ENCODE measurements around the gene OR52K1.
"Not testable (repeated sequence)": the region's sequence is repeated elsewhere in the genome, so short reads cannot be mapped to it uniquely, and the experiment has no call there.

The OR52K1 gene

DNA sequence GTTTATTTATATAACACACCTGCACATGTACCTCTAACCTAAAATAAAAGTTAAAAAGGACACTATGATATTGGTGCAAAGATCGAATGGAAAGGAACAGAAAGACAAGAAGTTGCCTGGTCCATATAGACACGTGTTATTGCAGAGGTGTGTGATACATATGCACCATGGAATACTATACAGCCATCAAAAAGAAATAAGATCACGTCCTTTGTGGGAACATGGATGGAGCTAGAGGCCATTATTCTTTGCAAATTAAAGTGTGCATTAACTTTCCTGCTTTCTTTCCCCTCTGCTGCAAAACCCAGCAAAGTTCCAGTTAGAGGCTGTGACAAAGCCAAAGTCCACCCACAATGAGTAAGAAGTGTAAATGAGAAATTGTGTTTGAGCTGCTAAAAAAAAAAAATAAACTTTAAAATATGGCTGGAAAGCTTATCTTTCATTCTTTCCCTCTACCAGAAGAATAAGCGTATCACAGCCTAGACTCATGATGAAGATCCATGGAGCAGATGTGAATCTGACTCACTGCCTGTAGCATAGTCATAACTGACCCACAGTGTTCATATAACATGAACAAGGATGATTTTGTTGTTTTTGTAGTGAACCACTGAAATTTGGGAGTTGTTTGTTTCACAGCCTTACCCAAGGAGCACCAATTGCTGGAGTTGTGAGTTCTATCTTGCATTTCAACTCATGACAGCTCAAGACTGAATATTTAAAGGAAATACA, 9.6 kb downstream of the OR52K1 start:
- DNase-seq (ENCODE audit: low spot score), result no peak

DNA sequence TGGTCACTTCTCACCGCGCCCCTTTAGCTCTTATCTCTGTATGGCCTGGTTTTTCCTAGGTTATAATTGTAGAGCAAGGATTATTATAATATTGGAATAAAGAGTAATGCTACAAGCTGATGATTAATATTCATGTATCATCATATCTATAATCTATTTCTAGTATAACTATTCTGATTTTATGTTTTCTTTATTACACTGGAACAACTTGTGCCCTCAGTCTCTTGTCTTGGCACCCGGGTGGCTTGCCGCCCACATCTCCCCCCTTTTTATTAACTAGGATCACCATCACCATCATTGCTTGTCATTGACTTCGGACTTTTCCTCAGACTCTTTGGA, 11.0 kb downstream of the OR52K1 start:
- DNase-seq (ENCODE audit: low spot score), result no peak

DNA sequence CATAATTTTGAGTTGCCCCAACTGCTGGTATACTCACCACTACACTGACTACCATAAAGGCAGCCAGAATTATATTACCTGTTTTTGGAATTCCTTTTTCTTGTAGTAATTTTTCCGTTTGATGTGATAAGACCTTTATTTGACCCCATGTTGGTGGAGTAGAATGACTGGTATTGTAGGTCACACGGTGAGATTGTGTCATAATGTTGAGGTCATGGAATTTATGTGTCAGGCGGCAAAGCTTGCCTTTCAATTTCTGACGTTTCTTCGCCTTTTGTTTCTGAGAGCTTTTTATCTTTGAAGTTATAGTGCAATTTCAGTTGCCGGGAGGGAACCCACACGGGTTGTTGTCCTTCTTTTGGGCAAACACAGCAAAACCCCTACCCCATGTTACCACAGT, 13.0 kb downstream of the OR52K1 start:
- DNase-seq (ENCODE audit: low spot score), result no peak

DNA sequence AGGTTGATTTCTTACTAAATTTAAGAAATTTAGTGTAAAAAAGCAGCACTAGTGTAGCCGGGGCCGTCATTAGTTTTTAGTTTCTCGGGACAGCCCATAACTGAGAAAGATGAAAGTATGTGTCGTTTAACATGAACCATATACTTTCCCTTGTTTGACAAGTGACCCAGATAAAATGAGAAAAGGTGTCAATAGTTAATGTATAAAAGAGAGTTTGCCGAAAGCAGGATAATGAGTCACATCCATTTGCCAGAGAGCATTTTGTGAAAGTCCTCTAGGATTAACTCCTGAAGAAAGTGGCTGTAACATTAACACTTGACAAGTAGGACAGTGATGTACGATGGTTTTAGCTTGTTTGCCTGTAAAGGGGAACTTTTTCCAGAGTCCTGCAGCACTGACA, 13.5 kb downstream of the OR52K1 start:
- DNase-seq (ENCODE audit: low spot score), result no peak

DNA sequence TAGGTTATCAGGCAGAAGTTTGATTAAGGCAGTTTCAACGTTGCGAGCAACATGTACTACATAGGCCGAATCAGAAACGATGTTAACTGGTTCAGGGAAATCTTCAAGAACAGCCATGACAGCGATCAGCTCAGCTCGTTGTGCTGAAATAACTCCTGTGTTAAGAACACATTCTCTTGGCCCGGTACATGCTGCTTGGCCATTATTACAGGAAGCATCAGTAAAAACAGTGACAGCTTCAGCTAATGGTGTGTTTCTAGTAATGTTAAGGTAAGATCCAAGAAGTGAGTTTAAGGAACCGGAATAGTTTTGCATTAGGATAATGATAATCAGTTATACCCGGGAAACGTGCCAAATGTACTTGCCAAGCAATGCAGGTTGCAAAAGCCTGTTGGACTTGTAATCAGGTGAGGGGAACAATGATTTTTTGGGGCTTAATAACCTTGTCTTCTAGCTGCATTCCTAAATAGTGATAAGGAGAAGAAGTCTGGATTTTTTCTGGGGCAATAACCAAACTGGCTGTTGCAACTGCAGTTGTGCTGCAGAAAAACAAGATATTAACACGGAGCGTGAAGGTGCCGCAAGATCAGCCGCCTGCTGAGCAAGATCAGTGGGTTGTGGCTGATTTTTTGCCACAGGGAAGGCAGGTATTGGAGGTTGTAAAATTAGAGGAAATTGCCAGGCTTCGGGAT, 14.3 kb downstream of the OR52K1 start:
- no peak for DNase-seq (ENCODE audit: low spot score)

DNA sequence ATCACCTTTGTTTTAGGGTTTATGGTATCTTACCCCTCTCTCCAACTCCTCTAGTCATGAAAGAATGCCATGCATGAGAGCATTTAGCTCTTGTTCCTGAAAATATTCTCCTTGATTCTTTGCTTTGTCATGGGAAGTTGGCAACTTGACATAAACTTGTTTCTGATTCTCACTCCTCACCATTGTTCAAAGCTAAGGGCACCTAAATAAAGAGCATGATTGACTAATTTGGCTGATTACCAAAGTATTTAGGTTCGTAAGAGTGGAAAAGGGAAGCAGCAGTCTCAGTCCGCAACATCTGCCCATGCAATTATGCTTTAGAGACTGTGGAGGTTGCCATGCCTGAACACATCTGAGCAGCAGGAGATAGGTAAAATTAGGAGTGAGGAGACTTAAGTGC, 26.4 kb downstream of the OR52K1 start:
- no peak for DNase-seq (ENCODE audit: low spot score)

DNA sequence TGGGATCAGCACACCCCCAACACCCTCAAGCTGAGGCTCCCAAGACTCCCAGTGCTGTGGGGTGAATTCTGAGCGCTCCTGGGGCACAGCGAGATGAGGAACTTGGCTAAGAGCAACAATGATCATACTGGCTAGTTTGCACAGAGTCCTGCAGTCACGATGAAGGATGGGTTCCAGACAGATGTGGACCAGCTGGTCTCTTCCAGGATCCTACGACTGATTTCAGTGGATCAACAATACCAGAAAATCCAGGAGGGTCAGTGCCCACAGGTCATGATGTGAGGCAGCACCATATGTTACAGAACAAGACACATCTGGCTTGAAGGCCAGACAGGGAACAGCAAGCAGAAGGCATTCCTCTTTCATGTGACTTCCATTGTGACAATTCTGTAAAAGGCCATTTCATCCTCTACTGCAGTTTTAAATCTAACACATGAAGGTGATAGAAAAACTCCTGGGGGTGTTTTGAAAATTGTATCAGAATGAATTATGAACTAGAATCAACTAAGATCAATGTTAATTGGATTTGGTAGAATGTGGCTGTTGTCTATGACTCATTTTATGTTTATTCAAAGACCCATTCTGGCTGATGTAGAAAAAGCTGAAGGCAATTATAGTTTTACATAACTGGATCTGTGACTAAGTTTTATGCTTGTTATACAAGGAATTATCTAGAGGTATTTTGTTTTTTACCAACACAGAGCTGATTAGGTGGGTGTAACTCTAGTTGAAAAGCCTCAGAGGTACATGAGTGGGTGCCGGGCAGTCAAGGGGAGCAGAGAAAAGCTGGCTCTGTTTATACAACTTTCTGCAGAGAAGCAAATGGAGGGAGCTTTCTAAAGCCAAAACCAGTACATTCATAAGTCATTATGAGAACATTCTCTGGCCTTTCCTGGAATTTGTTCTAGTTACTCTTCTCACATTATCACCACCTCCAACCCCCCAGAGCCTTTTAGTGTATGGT, 29.1 kb downstream of the OR52K1 start:
- no peak for DNase-seq (ENCODE audit: low spot score)

DNA sequence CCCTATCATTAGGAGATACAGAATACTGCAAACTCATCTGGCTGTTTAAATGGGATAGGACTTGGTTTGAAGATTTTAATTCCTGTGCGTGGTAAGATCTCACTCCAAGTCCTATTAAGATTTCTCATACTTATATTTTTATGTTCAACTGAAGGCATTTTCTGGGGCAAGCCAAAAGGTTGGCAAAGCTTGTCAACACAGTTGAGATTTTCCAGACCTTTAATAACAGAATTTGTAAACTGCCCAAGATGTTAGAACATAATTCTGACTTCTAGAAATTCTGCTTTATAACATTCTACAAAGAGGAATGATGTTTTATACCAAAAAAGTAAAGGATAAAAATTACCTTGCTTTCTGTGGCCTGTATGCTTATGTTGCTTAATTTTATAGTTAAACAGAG, 31.8 kb downstream of the OR52K1 start:
- DNase-seq (ENCODE audit: low spot score), result no peak

DNA sequence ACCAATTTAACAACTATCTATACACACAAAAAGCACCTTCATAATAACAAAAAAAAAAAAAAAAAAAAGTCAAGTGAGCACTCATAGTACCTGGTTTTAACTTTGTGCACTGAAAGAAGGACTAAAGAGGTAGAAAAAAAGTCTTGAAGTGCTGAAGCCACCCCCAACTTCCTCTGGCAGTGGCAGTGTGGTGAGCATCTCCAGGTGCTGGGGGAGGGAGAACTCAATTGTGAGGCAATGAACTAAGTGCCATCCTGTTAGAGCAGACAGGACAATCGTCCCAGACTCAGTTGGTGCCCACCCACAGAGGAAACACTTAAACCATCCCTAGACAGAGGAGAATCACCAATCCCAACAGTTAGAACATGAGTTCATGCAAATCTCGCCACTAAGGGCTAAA, 39.9 kb downstream of the OR52K1 start:
- no peak for DNase-seq (ENCODE audit: low spot score)

DNA sequence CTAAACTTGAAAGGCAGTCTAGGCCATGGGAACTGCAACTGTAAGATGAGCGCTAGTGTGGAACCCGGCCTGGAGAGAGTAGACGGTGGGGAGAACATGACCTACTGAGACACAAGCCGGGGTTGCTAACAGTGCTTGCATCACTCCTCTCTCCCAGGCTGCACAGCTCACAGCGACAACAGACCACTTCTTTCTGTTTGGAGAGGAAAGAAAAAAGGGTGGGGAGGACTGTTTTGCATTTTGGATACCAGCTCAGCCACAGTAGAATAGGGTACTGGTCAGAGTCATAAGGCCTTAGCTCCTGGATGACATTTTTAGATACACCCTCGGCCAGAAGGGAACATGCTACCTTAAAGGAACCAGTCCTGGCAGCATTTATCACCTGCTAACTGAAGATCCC, 40.3 kb downstream of the OR52K1 start:
- no peak for DNase-seq (ENCODE audit: low spot score)

DNA sequence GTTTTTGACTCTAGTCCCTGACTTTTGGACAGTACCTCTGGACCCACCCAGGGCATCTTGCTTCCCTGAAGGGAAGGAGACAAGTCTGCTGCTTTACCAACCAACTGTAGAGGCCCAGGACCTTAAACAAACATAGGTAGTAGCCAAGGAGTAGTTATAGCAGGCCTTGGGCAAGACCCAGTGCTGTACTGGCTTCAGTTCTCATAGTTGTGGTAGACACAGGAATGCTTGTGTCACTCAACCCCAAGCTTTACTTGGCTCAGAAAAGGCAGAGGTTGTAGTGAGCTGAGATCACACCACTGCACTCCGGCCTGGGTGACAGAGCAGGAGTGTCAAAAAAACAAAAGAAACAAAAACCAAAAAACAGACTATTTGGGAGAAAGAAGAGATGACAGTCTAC, 41.2 kb downstream of the OR52K1 start:
- no peak for DNase-seq (ENCODE audit: low spot score)

DNA sequence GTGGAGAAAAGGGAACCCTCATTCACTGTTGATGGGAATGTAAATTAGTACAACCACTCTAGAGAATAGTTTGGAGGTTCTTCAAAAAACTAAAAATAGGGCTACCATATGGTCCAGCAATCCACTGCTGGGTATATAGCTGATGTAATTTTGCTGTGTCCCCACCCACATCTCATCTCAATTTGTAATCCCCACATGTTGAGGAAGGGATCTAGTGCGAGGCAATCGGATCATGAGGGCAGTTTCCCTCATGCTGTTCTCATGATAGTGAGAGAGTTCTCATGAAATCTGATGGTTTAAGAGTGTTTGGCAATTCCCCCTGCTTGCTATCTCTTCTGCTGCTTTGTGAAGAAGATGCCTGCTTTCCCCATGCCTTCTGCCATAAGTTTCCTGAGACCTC, 45.5 kb downstream of the OR52K1 start:
- no peak for DNase-seq (ENCODE audit: low spot score)

DNA sequence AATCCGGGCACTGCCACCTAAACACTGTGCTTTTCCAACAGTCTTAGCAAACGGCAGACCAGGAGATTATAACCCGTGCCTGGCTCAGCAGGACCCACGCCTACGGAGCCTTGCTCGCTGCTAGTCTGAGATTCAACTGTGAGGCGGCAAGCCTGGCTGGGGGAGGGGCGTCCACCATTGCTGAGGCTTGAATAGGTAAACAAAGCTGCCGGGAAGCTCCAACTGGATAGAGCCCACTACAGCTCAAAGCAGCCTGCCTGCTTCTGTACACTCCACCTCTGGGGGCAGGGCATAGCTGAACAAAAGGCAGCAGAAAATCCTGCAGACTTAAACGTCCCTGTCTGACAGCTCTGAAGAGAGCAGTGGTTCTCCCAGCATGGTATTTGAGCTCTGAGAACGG, 49.2 kb downstream of the OR52K1 start:
- not testable (repeated sequence) for DNase-seq (ENCODE audit: low spot score)

DNA sequence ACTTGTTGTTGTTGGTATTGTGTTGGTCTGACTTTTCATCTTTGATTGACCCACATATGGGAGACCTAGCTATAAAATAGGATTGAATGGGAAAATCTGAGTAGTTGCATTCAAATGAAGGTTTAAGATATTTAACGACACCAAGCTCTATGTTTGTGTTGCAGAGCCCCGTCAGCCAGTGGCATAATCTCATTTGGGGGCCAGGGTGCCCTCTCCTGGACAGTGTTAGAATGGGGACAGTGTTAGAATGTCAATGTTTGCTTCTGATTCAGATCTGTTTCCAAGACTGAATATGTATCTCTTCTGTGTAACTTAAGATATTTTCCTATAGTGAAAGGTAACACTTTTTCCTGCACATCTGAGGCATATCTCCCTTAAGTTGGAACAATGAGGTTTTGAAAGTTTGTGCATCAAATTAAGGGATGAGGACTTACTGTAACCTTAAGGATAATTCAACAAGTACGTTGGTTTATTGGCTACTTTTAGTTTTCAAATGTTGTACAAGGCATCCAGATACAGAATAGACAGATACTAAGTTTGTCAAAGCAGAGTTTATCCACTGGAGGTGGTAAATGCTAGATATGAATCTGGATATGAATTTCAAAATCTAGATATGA, 57.3 kb downstream of the OR52K1 start:
- DNase-seq (ENCODE audit: low spot score), result peak; percentile 48

DNA sequence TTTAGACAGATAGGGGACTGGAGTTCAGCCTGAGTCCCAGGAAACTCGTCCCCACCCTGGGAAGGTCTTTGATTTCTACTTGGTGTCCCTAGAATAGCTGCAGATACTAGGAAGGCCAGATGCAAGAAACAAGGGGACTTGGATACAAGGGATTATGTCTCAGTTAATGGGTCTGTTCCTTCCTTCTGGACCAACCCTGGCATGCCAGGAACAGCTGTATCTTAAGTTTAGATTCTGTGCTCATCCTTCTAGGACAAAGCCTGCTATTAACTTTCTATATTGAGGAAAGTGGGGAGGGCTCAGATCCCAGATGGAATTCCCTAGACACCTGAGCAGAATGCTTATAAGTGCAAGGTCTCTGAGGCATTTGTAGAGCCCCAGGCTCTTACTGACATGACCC, 58.6 kb downstream of the OR52K1 start:
- no peak for DNase-seq (ENCODE audit: low spot score)
